Cardiac muscle cell (in vitro differentiated cells and primary cell): ENCODE results near the gene WDR70. TPM values are rescaled to one million over a fixed set of nuclear protein-coding genes. Genes with fewer than 3 reads are reported as not detected.

Experiments used
- DNase-seq, 2 donors: peaks; one replicate each; pipeline versions ENCODE4 v3.0.0 to v3.0.0-alpha.2; 2010 to 2017; ENCODE audit warnings: low read depth in 1 of 2, low spot score in 1 of 2
- H3K27ac ChIP-seq: fragments of 200-600 bp; sonication (generic); 2 replicates; pipeline ENCODE4 v1.5.1; 2016
- H3K27me3 ChIP-seq: fragments of 200-600 bp; sonication (generic); 2 replicates; pipeline ENCODE4 v1.6.0; 2016; ENCODE audit warnings: control low read depth
- H3K36me3 ChIP-seq: fragments of 200-600 bp; sonication (generic); 2 replicates; pipeline ENCODE4 v1.5.1; 2016; ENCODE audit warnings: control low read depth
- H3K4me1 ChIP-seq: fragments of 200-600 bp; sonication (generic); 2 replicates; pipeline ENCODE4 v1.8.1; 2017; ENCODE audit warnings: low read depth, mild to moderate bottlenecking, mixed run types
- H3K4me3 ChIP-seq: fragments of 200-600 bp; sonication (generic); 2 replicates; pipeline ENCODE4 v1.5.1; 2016; ENCODE audit warnings: mild to moderate bottlenecking
- H3K9me3 ChIP-seq: fragments of 200-600 bp; sonication (generic); 2 replicates; pipeline ENCODE4 v1.5.1; 2017; ENCODE audit warnings: low read depth, mild to moderate bottlenecking, control low read depth
- CTCF ChIP-seq: IDR thresholded peaks from 2 replicates; pipeline ENCODE4 v1.5.1; 2012; ENCODE audit warnings: low read depth, mild to moderate bottlenecking, low read length
- polyA plus RNA-seq: library from polyadenylated mRNA; unstranded; fragments of >200 nt; fragmentation: Nextera tagmentation; extraction: Ambion mirVana; gene quantifications from 2 replicates; pipeline ENCODE4 v1.2.1, GENCODE V29; 2016
- total RNA-seq: library from RNA; depleted of rRNA; stranded (reverse); fragments of >200 nt; gene quantifications from 2 replicates; pipeline ENCODE4 v1.2.3, GENCODE V29; 2016

WDR70 gene
- total and polyA plus RNA-seq, 2 experiments from 2014 or later: 21.8 to 22.7 TPM

- Histone ChIP-seq H3K27ac (no peak overlapping the region), H3K36me3 (no peaks in the 10 kb centered on the region), H3K9me3 (no peaks in the 10 kb centered on the region), H3K4me1 (no peaks in the 10 kb centered on the region), H3K27me3 (no peaks in the 10 kb centered on the region), H3K4me3 (no peak overlapping the region)
- no peak for TF ChIP-seq CTCF
- DNase-seq: no peak
Observed at GRCh38 chr5:37695647-37696046, 316.5 kb downstream of the WDR70 start.

- Histone ChIP-seq H3K27me3 (no peaks in the 10 kb centered on the region), H3K36me3 (no peaks in the 10 kb centered on the region), H3K27ac (no peak overlapping the region), H3K4me1 (no peaks in the 10 kb centered on the region), H3K9me3 (no peaks in the 10 kb centered on the region), H3K4me3 (no peak overlapping the region)
- DNase-seq: peak in 1 of 2 donors; percentile 37
- no peak for TF ChIP-seq CTCF
Observed at GRCh38 chr5:37696190-37697021, 317.3 kb downstream of the WDR70 start.

GRCh38 chr5:37701868-37702267 is 322.8 kb downstream of the WDR70 start:
- no peaks in the 10 kb centered on the region for H3K27me3 ChIP-seq
- no peaks in the 10 kb centered on the region for H3K36me3 ChIP-seq
- no peaks in the 10 kb centered on the region for H3K4me1 ChIP-seq
- no peak overlapping the region for H3K27ac ChIP-seq
- DNase-seq: no peak
- TF ChIP-seq CTCF: no peak
- H3K4me3 ChIP-seq: no peak overlapping the region
- no peaks in the 10 kb centered on the region for H3K9me3 ChIP-seq

GRCh38 chr5:37703841-37704241 is 324.7 kb downstream of the WDR70 start:
- Histone ChIP-seq H3K27me3 (no peaks in the 10 kb centered on the region), H3K9me3 (no peaks in the 10 kb centered on the region), H3K36me3 (no peaks in the 10 kb centered on the region), H3K27ac (no peak overlapping the region), H3K4me1 (no peaks in the 10 kb centered on the region), H3K4me3 (no peak overlapping the region)
- DNase-seq: no peak
- no peak for TF ChIP-seq CTCF

- no peak for DNase-seq
- TF ChIP-seq CTCF: no peak
- Histone ChIP-seq H3K4me3 (no peak overlapping the region), H3K9me3 (no peaks in the 10 kb centered on the region), H3K27ac (no peak overlapping the region), H3K27me3 (no peaks in the 10 kb centered on the region), H3K36me3 (no peaks in the 10 kb centered on the region), H3K4me1 (no peaks in the 10 kb centered on the region)
Observed at GRCh38 chr5:37704406-37704805, 325.3 kb downstream of the WDR70 start.
